Measurements from ENCODE around the gene NOL9. TPM values are rescaled to one million over a fixed set of nuclear protein-coding genes. Genes with fewer than 3 reads are reported as not detected.

The NOL9 gene
- total and polyA plus RNA-seq, 9 of the 15 experiments (the other 6 are each of a cell fraction or from before 2014, with no cell fraction given): 5.6 to 76.5 (median 47.3) TPM

GRCh38 chr1:6602669-6603237 lies 48.4 kb upstream of the NOL9 start, which contains the start of gene KLHL21 (continued):
- TF ChIP-seq CREM (IDR thresholded peaks at IDR 0.05; ENCODE audit: low read depth) (peak; percentile 68), KLF1 (tag; IDR thresholded peaks at IDR 0.05) (no peak), ETV6 (IDR thresholded peaks at IDR 0.05; ENCODE audit: borderline replicate concordance in 1 of 2, low read depth in 2 of 2, low read length in 1 of 2) (no peak), ETV6 (CRISPR knock-in tag; IDR thresholded peaks at IDR 0.05; ENCODE audit: borderline replicate concordance) (no peak), DPF2 (IDR thresholded peaks at IDR 0.05) (no peak), ZNF717 (CRISPR knock-in tag; IDR thresholded peaks at IDR 0.05) (no peak), NCOR1 (IDR thresholded peaks at IDR 0.05) (no peak; the same call in 1 of the 2 replicates), NFIX (CRISPR knock-in tag; IDR thresholded peaks at IDR 0.05; ENCODE audit: low read depth) (no peak), FOXK1 (CRISPR knock-in tag; IDR thresholded peaks at IDR 0.05; ENCODE audit: borderline replicate concordance) (no peak), ZMIZ1 (IDR thresholded peaks at IDR 0.05; ENCODE audit: low read depth in 2 of 2, low read length in 2 of 2) (peak in 1 of 2 experiments; percentile 46; a peak in 2 of 4 replicates), CBX1 (IDR thresholded peaks at IDR 0.05; ENCODE audit: low read depth) (peak; percentile 86; the same call in 1 of the 2 replicates), SMARCE1 (IDR thresholded peaks at IDR 0.05) (no peak), TOE1 (IDR thresholded peaks at IDR 0.05; ENCODE audit: borderline replicate concordance) (no peak), TOE1 (CRISPR knock-in tag; IDR thresholded peaks at IDR 0.05; ENCODE audit: borderline replicate concordance, low read depth) (no peak), GATA2 (CRISPR knock-in tag; IDR thresholded peaks at IDR 0.05) (no peak), CBX2 (IDR thresholded peaks at IDR 0.05; ENCODE audit: insufficient read depth, low read length, poor library complexity, severe bottlenecking) (no peak), ZZZ3 (IDR thresholded peaks at IDR 0.05) (no peak), KLF6 (CRISPR knock-in tag; IDR thresholded peaks at IDR 0.05; ENCODE audit: borderline replicate concordance) (no peak), HNRNPL (IDR thresholded peaks at IDR 0.05; ENCODE audit: low read depth, low read length) (no peak; the same call in 1 of the 2 replicates), MXD1 (CRISPR knock-in tag; IDR thresholded peaks at IDR 0.05; ENCODE audit: borderline replicate concordance, poor library complexity, severe bottlenecking) (no peak)
